IMR-90 (cell line): ENCODE data around the gene TSPAN32. TPM values are rescaled to one million over a fixed set of nuclear protein-coding genes. Genes with fewer than 3 reads are reported as not detected.
"Not testable (repeated sequence)": the region's sequence is repeated elsewhere in the genome, so short reads cannot be mapped to it uniquely, and the experiment has no call there.

ENCODE experiments used
- ATAC-seq: fragments of 200-7000 bp; cut with Tn5 transposase; 2 replicates; pipeline ENCODE4 v1.9.1; 2020; ENCODE audit warnings: low read depth, mild to moderate bottlenecking, moderate library complexity
- BruUV-seq: library from RNA; stranded (reverse); fragments of 400-500 nt; replicated peaks from 2 replicates; lab custom pipeline; 2021; lab: Mats Ljungman, UMichigan
- CTCF ChIA-PET: fragments of 300-600 bp; formaldehyde crosslinking; extraction: SDS; loops from one replicate; lab custom pipeline; 2021; ENCODE audit warnings: antibody characterized with exemption; lab: Yijun Ruan, JAX
- POLR2A ChIA-PET: fragments of 300-600 bp; sonication (Branson Sonifier 250); formaldehyde crosslinking; loops from one replicate; lab custom pipeline; 2022; ENCODE audit warnings: antibody characterized with exemption; ENCODE audit not compliant: unreplicated experiment; lab: Charles Lee
- DNase-seq: peaks from one replicate; pipeline ENCODE4 v3.0.0; 2013
- H2AFZ ChIP-seq: replicated peaks from 2 replicates; pipeline ENCODE3; 2013; ENCODE audit warnings: low read length, mild to moderate bottlenecking; ENCODE audit not compliant: poor library complexity
- H2AK5ac ChIP-seq: 2 replicates; pipeline ENCODE4 v1.6.1; 2013; ENCODE audit warnings: low read depth, low read length, inconsistent platforms
- H2AK9ac ChIP-seq: replicated peaks from 2 replicates; pipeline ENCODE3; 2013; ENCODE audit warnings: mild to moderate bottlenecking, low read depth, low read length, moderate library complexity; ENCODE audit not compliant: poor library complexity
- H2BK120ac ChIP-seq: 2 replicates; pipeline ENCODE4 v1.6.1; 2013; ENCODE audit warnings: low read depth, low read length, inconsistent platforms
- H2BK15ac ChIP-seq: 3 replicates; pipeline ENCODE4 v1.6.1; 2013; ENCODE audit warnings: low read depth, low read length, inconsistent platforms
- H2BK20ac ChIP-seq: 2 replicates; pipeline ENCODE4 v1.6.1; 2013; ENCODE audit warnings: low read depth, mild to moderate bottlenecking, inconsistent platforms, low read length, moderate library complexity
- H2BK5ac ChIP-seq: 2 replicates; pipeline ENCODE4 v1.6.1; 2013; ENCODE audit warnings: mild to moderate bottlenecking, low read depth, low read length, inconsistent platforms; ENCODE audit not compliant: poor library complexity, severe bottlenecking
- H3K14ac ChIP-seq: replicated peaks from 2 replicates; pipeline ENCODE4 v1.6.1; 2013; ENCODE audit warnings: low read depth, low read length, inconsistent platforms
- H3K18ac ChIP-seq: 2 replicates; pipeline ENCODE4 v1.6.1; 2013; ENCODE audit warnings: low read depth, low read length, control low read depth
- H3K23ac ChIP-seq: 2 replicates; pipeline ENCODE4 v1.6.1; 2013; ENCODE audit warnings: low read depth, low read length, inconsistent platforms
- H3K27ac ChIP-seq: 2 replicates; pipeline ENCODE4 v1.5.1; 2013; ENCODE audit warnings: mild to moderate bottlenecking, control low read depth, low read length; ENCODE audit not compliant: insufficient read depth
- H3K27me3 ChIP-seq: 2 replicates; pipeline ENCODE4 v1.6.1; 2013; ENCODE audit warnings: low read length; ENCODE audit not compliant: control insufficient read depth, insufficient read depth
- H3K36me3 ChIP-seq: 2 replicates; pipeline ENCODE4 v1.6.1; 2013; ENCODE audit warnings: low read length, mixed read lengths; ENCODE audit not compliant: control insufficient read depth, insufficient read depth
- H3K4ac ChIP-seq: 2 replicates; pipeline ENCODE4 v1.6.1; 2013; ENCODE audit warnings: low read depth, low read length, inconsistent platforms
- H3K4me1 ChIP-seq: 2 replicates; pipeline ENCODE4 v1.6.1; 2013; ENCODE audit warnings: low read length, mixed read lengths; ENCODE audit not compliant: control insufficient read depth, insufficient read depth
- H3K4me2 ChIP-seq: 2 replicates; pipeline ENCODE4 v1.6.1; 2013; ENCODE audit warnings: low read depth, mild to moderate bottlenecking, control low read depth, low read length, moderate library complexity
- H3K4me3 ChIP-seq: 2 replicates; pipeline ENCODE4 v1.5.1; 2013; ENCODE audit warnings: low read depth, mild to moderate bottlenecking, control low read depth, low read length, moderate library complexity; ENCODE audit not compliant: insufficient read depth
- H3K56ac ChIP-seq: 2 replicates; pipeline ENCODE4 v1.6.1; 2013; ENCODE audit warnings: low read length, inconsistent platforms; ENCODE audit not compliant: insufficient read depth; ENCODE audit errors: extremely low read depth
- H3K79me1 ChIP-seq, 2 experiments: 2 replicates each; pipeline ENCODE4 v1.6.1; 2013; ENCODE audit warnings: low read length in 2 of 2, inconsistent platforms in 1 of 2, low read depth in 1 of 2
- H3K9ac ChIP-seq: 2 replicates; pipeline ENCODE4 v1.6.1; 2013; ENCODE audit warnings: low read depth, low read length, control low read depth
- H3K9me1 ChIP-seq: 2 replicates; pipeline ENCODE4 v1.6.1; 2013; ENCODE audit warnings: low read length, inconsistent platforms; ENCODE audit not compliant: insufficient read depth
- H3K9me3 ChIP-seq: 2 replicates; pipeline ENCODE4 v1.6.1; 2013; ENCODE audit warnings: low read length; ENCODE audit not compliant: control insufficient read depth, insufficient read depth
- H4K20me1 ChIP-seq: 2 replicates; pipeline ENCODE4 v1.6.1; 2013; ENCODE audit warnings: low read length, inconsistent platforms; ENCODE audit not compliant: insufficient read depth
- H4K5ac ChIP-seq: 2 replicates; pipeline ENCODE4 v1.6.1; 2013; ENCODE audit warnings: mild to moderate bottlenecking, low read depth, low read length, control low read depth
- H4K8ac ChIP-seq, 2 experiments: 2 replicates each; pipeline ENCODE4 v1.6.1; 2013; ENCODE audit warnings: low read depth in 2 of 2, low read length in 2 of 2, control low read depth in 1 of 2, inconsistent platforms in 1 of 2
- H4K91ac ChIP-seq: 2 replicates; pipeline ENCODE4 v1.6.1; 2013; ENCODE audit warnings: low read depth, low read length, inconsistent platforms; ENCODE audit not compliant: insufficient read depth
- WGBS, 2 experiments: methylation state at CpG; one replicate each; pipeline versions ENCODE4 v1.1.5 to v1.1.7; 2013; ENCODE audit warnings: missing lambda C conversion rate in 2 of 2; ENCODE audit not compliant: insufficient read length in 1 of 2; ENCODE audit errors: extremely low coverage in 2 of 2; 5-methylcytosine and 5-hydroxymethylcytosine counted together
- dilution Hi-C: fragments of 300-500 bp; cut with HindIII; formaldehyde crosslinking; loops from one replicate; pipeline ENCODE4 v1.14.3; 2018; ENCODE audit warnings: low sequenced_read_pairs; ENCODE audit not compliant: unreplicated experiment
- in situ Hi-C: fragments of 300-500 bp; cut with MboI; formaldehyde crosslinking; loops from 3 replicates; pipeline ENCODE4 v1.14.3; 2019; ENCODE audit warnings: low sequenced_read_pairs, inconsistent platforms, mixed read lengths
- intact Hi-C: fragments of 100-400 bp; cut with micrococcal nuclease; formaldehyde crosslinking; loops from 2 replicates; pipeline ENCODE4 v1.10.0; 2022
- polyA plus RNA-seq, 3 experiments: library from polyadenylated mRNA; depleted of rRNA; stranded (reverse); fragments of >200 nt; gene quantifications; 2 replicates each; pipeline ENCODE4 v1.2.3, GENCODE V29; 2012; ENCODE audit warnings: low replicate concordance in 1 of 3
- total RNA-seq: library from RNA; depleted of rRNA; stranded (reverse); fragments of >200 nt; gene quantifications from 2 replicates; pipeline ENCODE4 v1.2.3, GENCODE V29; 2012

The TSPAN32 gene
- total and polyA plus RNA-seq, 2 of the 4 experiments (the other 2 are of a cell fraction) = 0.07 TPM; not detected in 1

DNA sequence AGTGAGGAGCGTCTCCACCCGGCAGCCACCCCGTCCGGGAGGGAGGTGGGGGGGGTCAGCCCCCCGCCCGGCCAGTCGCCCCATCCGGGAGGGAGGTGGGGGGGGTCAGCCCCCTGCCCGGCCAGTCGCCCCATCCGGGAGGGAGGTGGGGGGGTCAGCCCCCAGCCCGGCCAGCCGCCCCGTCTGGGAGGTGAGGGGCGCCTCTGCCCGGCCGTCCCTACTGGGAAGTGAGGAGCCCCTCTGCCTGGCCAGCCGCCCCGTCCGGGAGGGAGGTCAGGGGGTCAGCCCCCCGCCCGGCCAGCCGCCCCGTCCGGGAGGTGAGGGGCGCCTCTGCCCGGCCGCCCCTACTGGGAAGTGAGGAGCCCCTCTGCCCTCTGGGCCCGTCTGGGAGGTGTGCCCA is 30.8 kb downstream of the TSPAN32 start:
- H2BK120ac ChIP-seq, H3K56ac ChIP-seq, H4K8ac ChIP-seq, CTCF ChIA-PET, H3K4me3 ChIP-seq, H3K4me2 ChIP-seq, H4K91ac ChIP-seq, H3K9me3 ChIP-seq, H2AK9ac ChIP-seq, H4K5ac ChIP-seq, H3K18ac ChIP-seq, POLR2A ChIA-PET, H3K27me3 ChIP-seq, H3K9me1 ChIP-seq, H3K4me1 ChIP-seq, BruUV-seq, H3K79me1 ChIP-seq, H3K9ac ChIP-seq, H3K36me3 ChIP-seq, ATAC-seq, H3K27ac ChIP-seq, H2BK15ac ChIP-seq, H4K20me1 ChIP-seq, dilution Hi-C loops, H3K23ac ChIP-seq, H2BK5ac ChIP-seq, H3K14ac ChIP-seq, in situ Hi-C loops, intact Hi-C loops, H3K4ac ChIP-seq, H2AK5ac ChIP-seq, DNase-seq, H2AFZ ChIP-seq, H2BK20ac ChIP-seq: not testable (repeated sequence)
- WGBS, 2 experiments = no CpG with 5 or more reads among the region's 29 CpGs

DNA sequence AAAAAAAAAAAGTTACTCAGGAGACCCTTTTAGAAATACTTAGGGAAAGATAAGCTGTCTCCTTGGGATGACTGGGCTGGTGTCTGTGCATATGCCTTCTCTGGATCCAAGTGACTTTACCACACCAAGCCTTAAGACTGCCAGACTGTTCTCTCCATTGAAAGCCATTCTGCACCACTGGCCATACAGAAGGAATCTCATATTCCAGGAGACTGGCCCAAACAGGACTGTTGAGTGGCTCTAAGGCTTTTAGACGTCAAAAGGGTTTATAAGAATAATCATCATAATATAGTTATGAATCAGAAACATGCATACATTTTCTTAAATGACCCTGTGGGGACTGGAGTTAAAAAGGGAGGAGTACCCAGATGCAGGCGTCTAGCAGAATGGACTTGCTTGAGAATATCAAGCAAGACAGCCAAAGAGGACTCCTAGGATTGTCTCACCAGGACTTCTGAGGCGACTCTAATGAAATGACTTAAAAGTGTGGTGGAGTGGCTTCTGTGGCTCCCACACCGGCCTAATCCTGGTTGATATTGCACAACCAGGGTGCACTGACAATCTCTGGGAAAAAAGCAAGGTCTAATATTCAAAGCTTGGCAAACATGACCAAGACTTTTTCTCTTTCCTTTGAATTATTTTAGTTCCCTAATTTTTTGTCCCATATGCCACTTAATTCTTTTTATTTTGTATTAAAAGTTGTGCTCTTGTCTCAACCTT is 31.8 kb downstream of the TSPAN32 start:
- H3K56ac ChIP-seq, H3K18ac ChIP-seq, POLR2A ChIA-PET, H2BK120ac ChIP-seq, in situ Hi-C loops, H2BK5ac ChIP-seq, DNase-seq, H3K36me3 ChIP-seq, H3K4me3 ChIP-seq, H3K23ac ChIP-seq, H3K4me2 ChIP-seq, H2AFZ ChIP-seq, H3K79me1 ChIP-seq, H2AK9ac ChIP-seq, ATAC-seq, H4K20me1 ChIP-seq, BruUV-seq, H3K4ac ChIP-seq, H2AK5ac ChIP-seq, H3K27ac ChIP-seq, intact Hi-C loops, H4K8ac ChIP-seq, H3K9ac ChIP-seq, H3K14ac ChIP-seq, H4K91ac ChIP-seq, dilution Hi-C loops, H2BK20ac ChIP-seq, H3K9me3 ChIP-seq, H3K4me1 ChIP-seq, CTCF ChIA-PET, H3K27me3 ChIP-seq, H2BK15ac ChIP-seq, H4K5ac ChIP-seq, H3K9me1 ChIP-seq: not testable (repeated sequence)
- WGBS, 2 experiments = no CpG with 5 or more reads among the region's 4 CpGs
